Gastrocnemius medialis (tissue), 4 donors: Measurements from ENCODE around the gene MYH13.

Source experiments
- POLR2A ChIP-seq, 2 donors: fragments of 450-650 bp; IDR thresholded peaks; one replicate each; pipeline ENCODE4 v1.6.1; 2017; ENCODE audit warnings: antibody characterized with exemption in 2 of 2, mild to moderate bottlenecking in 2 of 2, moderate library complexity in 2 of 2
- TF ChIP-seq, protein P1 (sequence below), 5 experiments: fragments of 450-650 bp in 3 of 5; fragments of 200-600 bp in 2 of 5; sonication (generic) in 2 of 5; IDR thresholded peaks in 4 of 5; conservative IDR thresholded peaks in 1 of 5; 1 replicate in 4 of 5; 2 replicates in 1 of 5; pipeline ENCODE4 v1.5.1; 2016 to 2019; ENCODE audit warnings: antibody characterized with exemption in 5 of 5, mild to moderate bottlenecking in 3 of 5, moderate library complexity in 3 of 5

DNA sequence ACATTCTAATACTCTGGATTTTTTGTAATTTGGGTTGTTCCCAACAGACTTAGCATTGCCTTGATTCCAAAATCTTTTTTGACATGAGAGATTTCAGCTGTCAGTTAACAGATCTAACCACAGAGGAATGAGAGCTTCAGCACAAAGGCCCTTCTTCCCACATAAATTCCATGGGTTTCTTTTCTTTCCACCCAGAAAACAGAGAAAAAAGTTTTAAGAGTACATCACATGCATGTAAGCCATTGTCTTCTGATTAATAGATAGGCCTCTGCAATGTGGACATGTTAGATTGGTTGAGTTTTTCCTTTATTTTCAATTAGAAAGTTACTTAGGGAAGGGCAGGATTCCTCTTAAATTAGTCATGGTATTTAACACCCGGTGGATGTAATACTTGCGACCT is 48.0 kb upstream of the MYH13 start:
- TF ChIP-seq, protein P1, sequence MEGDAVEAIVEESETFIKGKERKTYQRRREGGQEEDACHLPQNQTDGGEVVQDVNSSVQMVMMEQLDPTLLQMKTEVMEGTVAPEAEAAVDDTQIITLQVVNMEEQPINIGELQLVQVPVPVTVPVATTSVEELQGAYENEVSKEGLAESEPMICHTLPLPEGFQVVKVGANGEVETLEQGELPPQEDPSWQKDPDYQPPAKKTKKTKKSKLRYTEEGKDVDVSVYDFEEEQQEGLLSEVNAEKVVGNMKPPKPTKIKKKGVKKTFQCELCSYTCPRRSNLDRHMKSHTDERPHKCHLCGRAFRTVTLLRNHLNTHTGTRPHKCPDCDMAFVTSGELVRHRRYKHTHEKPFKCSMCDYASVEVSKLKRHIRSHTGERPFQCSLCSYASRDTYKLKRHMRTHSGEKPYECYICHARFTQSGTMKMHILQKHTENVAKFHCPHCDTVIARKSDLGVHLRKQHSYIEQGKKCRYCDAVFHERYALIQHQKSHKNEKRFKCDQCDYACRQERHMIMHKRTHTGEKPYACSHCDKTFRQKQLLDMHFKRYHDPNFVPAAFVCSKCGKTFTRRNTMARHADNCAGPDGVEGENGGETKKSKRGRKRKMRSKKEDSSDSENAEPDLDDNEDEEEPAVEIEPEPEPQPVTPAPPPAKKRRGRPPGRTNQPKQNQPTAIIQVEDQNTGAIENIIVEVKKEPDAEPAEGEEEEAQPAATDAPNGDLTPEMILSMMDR (IDR thresholded peaks at IDR 0.05 in 4 of 5, conservative IDR thresholded peaks at IDR 0.05 in 1 of 5), result no peak
- TF ChIP-seq POLR2A (IDR thresholded peaks at IDR 0.05), result no peak
